ENCODE measurements around the gene ARHGAP10.

GRCh38 chr4:147780137-147780777 lies 48.4 kb downstream of the ARHGAP10 start:
- TF ChIP-seq GATA2 (IDR thresholded peaks at IDR 0.05; ENCODE audit: low read depth, low read length) (no peak), GATA3 (IDR thresholded peaks at IDR 0.05; ENCODE audit: low read depth, low read length) (no peak)

Measured in SH-SY5Y (cell line).